Measurements from ENCODE around the gene MTURN.

GRCh38 chr7:30168835-30169573 lies 34.2 kb downstream of the MTURN start:
- no peak for TF ChIP-seq ZZZ3 (IDR thresholded peaks at IDR 0.05)
- no peak for TF ChIP-seq CTCF (IDR thresholded peaks at IDR 0.05 in 2 of 3, conservative IDR thresholded peaks at IDR 0.05 in 1 of 3; ENCODE audit: insufficient read depth in 2 of 3, low read depth in 1 of 3, low read length in 3 of 3)
- no peak for TF ChIP-seq SMAD1 (IDR thresholded peaks at IDR 0.05; ENCODE audit: low read depth, low read length, partially characterized antibody)
- no peak for TF ChIP-seq ZNF764 (CRISPR knock-in tag; IDR thresholded peaks at IDR 0.05; ENCODE audit: low read depth)
- no peak for TF ChIP-seq KLF16 (IDR thresholded peaks at IDR 0.05)
- TF ChIP-seq MYNN (IDR thresholded peaks at IDR 0.05): no peak
- TF ChIP-seq MYNN (CRISPR knock-in tag; IDR thresholded peaks at IDR 0.05): no peak
- TF ChIP-seq SIX5 (IDR thresholded peaks at IDR 0.05; ENCODE audit: borderline replicate concordance in 1 of 2, insufficient read depth in 1 of 2, low read depth in 1 of 2, low read length in 2 of 2): no peak
- TF ChIP-seq USF2 (CRISPR knock-in tag; IDR thresholded peaks at IDR 0.05): no peak
